ENCODE measurements around the gene IRF2.

Gene IRF2

GRCh38 chr4:184451726-184452125, 22.6 kb downstream of the IRF2 start:
- no peak for DNase-seq (ENCODE audit: low read depth in 1 of 2, low spot score in 1 of 2)

GRCh38 chr4:184450743-184451535, 23.4 kb downstream of the IRF2 start:
- no peak for DNase-seq (ENCODE audit: low read depth in 1 of 2, low spot score in 1 of 2)

- no peak for DNase-seq (ENCODE audit: low read depth in 1 of 2, low spot score in 1 of 2)
Measured at GRCh38 chr4:184450045-184450444, 24.3 kb downstream of the IRF2 start.

GRCh38 chr4:184448821-184449220, 25.5 kb downstream of the IRF2 start:
- no peak for DNase-seq (ENCODE audit: low read depth in 1 of 2, low spot score in 1 of 2)

- DNase-seq (ENCODE audit: low read depth in 1 of 2, low spot score in 1 of 2) = no peak
Measured at GRCh38 chr4:184448141-184448540, 26.2 kb downstream of the IRF2 start.

GRCh38 chr4:184447664-184448063, 26.7 kb downstream of the IRF2 start:
- DNase-seq (ENCODE audit: low read depth in 1 of 2, low spot score in 1 of 2) = no peak

GRCh38 chr4:184446132-184446658, 28.2 kb downstream of the IRF2 start:
- no peak for DNase-seq (ENCODE audit: low read depth in 1 of 2, low spot score in 1 of 2)

- DNase-seq (ENCODE audit: low read depth in 1 of 2, low spot score in 1 of 2) = peak in 1 of 2 donors; percentile 8
Measured at GRCh38 chr4:184444953-184445309, 29.4 kb downstream of the IRF2 start.

GRCh38 chr4:184444215-184444952, 30.0 kb downstream of the IRF2 start:
- no peak for DNase-seq (ENCODE audit: low read depth in 1 of 2, low spot score in 1 of 2)

GRCh38 chr4:184443318-184443717, 31.0 kb downstream of the IRF2 start:
- no peak for DNase-seq (ENCODE audit: low read depth in 1 of 2, low spot score in 1 of 2)

- DNase-seq (ENCODE audit: low read depth in 1 of 2, low spot score in 1 of 2) = no peak
Measured at GRCh38 chr4:184442314-184442635, 32.1 kb downstream of the IRF2 start.

- DNase-seq (ENCODE audit: low read depth in 1 of 2, low spot score in 1 of 2) = no peak
Measured at GRCh38 chr4:184441461-184442313, 32.7 kb downstream of the IRF2 start.

- no peak for DNase-seq (ENCODE audit: low read depth in 1 of 2, low spot score in 1 of 2)
Measured at GRCh38 chr4:184440595-184441358, 33.6 kb downstream of the IRF2 start.

- no peak for DNase-seq (ENCODE audit: low read depth in 1 of 2, low spot score in 1 of 2)
Measured at GRCh38 chr4:184439856-184440594, 34.3 kb downstream of the IRF2 start.

- DNase-seq (ENCODE audit: low read depth in 1 of 2, low spot score in 1 of 2) = no peak
Measured at GRCh38 chr4:184439386-184439785, 35.0 kb downstream of the IRF2 start.

- no peak for DNase-seq (ENCODE audit: low read depth in 1 of 2, low spot score in 1 of 2)
Measured at GRCh38 chr4:184438375-184438774, 36.0 kb downstream of the IRF2 start.

- DNase-seq (ENCODE audit: low read depth in 1 of 2, low spot score in 1 of 2) = no peak
Measured at GRCh38 chr4:184437565-184438265, 36.6 kb downstream of the IRF2 start.

GRCh38 chr4:184434501-184435066, 39.8 kb downstream of the IRF2 start:
- no peak for DNase-seq (ENCODE audit: low read depth in 1 of 2, low spot score in 1 of 2)

- no peak for DNase-seq (ENCODE audit: low read depth in 1 of 2, low spot score in 1 of 2)
Measured at GRCh38 chr4:184434021-184434420, 40.3 kb downstream of the IRF2 start.

All from stimulated activated CD4-positive, alpha-beta T cell treated with anti-CD3 and anti-CD28 coated beads, Interleukin-15, amount 100 ng/mL, for 1 hour (primary cell).